GM18861 (cell line): ENCODE measurements around the gene CLIC4.

Experiments used
- ATAC-seq: cut with Tn5 transposase; IDR thresholded peaks from one replicate; pipeline ENCODE4 v1.9.1; 2021; ENCODE audit not compliant: unreplicated experiment

The CLIC4 gene

DNA sequence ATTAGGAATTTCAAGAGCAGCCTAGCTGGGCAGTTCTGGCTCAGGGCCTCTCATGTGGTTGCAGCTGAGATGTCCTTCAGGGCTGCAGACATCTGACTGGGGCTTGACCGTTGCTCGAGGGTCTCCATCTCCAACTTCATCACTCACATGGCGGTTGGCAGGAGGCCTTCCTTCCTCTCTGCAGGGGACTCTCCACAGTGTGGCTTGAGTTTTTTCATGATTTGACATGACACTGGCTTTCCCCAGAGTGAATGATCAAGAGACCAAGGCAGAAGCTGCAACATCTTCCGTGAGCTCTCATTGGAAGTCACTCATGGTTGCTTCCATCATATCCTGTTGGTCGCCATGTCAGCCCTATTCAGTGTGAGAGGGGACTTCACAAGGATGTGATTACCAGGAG lies 110.2 kb downstream of the CLIC4 start:
- ATAC-seq: no peak

GRCh38 chr1:24856787-24857506 lies 111.7 kb downstream of the CLIC4 start:
- no peak for ATAC-seq

- no peak for ATAC-seq
Observed at GRCh38 chr1:24857507-24858133, 112.4 kb downstream of the CLIC4 start.

DNA sequence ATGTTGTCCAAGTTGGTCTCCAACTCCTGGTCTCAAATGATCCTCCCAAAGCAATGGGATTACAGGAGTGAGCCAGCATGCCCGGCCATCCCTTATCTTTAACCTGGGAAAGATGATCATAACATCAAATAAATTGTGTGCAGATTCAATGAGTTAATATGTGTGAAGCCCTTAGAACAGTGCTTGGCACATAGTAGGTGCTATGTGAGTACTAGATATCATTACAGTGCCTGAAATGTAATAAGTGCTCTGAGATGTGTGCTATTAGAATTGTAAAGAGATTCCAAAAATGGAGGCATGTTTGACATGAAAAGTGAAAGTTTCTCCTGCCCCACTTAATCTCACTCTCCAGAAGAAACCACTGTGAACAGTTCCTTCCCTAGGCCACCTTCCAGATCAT lies 113.0 kb downstream of the CLIC4 start:
- ATAC-seq: no peak

DNA sequence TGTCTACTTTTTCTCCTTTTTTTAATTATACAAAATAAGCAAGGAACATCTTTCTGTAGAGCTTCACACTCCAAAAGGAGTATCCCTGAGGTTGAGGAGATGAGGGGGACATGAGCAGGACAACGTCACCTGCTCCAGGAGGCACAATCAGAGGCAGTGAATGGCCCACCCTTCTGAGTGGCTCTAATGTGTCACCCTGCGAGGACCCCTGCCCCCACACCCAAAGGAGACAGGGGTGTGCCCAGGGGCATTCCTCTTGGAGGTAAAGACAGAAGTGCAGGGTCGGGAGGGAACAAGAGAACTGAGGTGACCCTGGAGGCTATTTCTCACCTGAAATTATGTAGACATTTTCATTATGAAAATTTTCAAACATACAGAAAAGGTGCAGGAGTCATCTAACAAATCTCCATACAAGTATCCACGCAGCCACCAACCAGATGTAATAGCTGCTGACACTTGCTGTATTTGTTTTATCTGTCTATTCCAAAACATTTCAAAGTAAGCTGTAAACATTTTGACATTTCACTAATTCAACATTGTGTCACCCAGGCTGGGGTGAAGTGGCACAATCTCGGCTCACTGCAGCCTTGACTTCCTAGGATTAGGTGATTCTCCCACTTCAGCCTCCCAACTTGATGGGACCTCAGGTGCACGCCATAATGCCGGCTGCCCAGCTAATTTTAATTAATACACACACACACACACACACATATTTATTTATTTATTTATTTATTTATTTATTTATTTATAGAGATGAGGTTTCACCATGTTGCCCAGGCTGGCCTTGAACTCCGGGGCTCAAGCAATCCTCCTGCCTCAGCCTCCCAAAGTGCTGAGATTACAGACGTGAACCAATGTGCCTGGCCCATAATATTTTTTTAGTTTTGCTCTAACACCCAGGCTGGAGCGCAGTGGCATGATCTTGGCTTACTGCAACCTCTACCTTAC lies 114.1 kb downstream of the CLIC4 start:
- ATAC-seq: no peak

DNA sequence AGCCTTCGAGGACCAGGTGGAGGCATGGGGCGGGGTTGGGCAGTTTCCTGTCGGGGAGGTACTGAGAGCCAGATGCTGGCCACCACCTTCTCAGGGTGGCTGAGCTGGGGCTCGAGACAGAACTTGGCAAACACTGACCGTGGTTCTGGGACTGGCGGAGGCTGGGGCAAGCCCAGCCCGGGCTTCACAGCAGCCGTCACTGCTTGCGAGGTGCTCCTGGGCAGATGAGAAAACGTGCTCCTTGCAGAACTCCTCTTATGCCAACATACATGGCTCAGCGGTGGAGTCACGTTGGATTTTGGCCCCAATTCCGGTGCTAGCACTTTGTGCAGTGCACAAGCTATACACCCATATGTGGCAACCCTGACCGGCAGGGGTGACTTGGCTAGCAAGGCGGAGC lies 115.6 kb downstream of the CLIC4 start:
- no peak for ATAC-seq

- ATAC-seq: no peak
Observed at GRCh38 chr1:24861821-24862727, 116.8 kb downstream of the CLIC4 start.

DNA sequence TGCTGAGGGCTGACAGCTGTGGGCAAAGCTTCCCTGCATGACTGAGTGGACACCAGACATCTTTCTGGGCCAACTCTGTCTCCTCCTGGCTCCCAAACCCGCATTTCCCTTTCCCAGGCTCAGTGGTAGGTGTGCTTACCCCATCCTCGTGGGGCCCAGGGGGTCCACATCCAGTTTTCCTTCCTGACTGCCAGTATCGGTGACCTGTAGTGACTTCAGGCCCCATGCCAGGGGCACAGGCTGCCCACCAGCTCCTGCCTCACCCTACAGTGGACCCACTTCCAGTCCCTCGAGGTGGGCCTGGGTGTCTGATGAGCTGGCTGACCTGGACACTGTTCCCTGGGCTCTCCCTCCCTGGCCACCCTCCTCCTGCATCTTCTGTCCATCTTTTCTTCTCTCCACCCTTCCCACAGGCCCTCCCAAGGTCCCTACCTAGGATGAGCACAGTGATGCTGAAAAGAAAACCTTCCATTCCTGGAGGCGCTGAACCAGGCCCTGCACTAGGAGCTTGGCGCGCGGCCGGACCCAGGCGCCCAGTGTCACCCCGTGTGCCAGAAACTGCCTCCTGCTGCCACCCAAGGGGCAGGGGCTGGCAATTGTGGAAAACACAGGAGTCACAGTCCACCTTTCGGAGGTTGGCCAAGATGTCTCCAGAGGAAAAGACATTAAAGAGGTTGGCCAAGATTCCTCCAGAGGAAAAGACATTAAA lies 117.7 kb downstream of the CLIC4 start:
- no peak for ATAC-seq

- no peak for ATAC-seq
Observed at GRCh38 chr1:24864370-24864777, 119.1 kb downstream of the CLIC4 start.

DNA sequence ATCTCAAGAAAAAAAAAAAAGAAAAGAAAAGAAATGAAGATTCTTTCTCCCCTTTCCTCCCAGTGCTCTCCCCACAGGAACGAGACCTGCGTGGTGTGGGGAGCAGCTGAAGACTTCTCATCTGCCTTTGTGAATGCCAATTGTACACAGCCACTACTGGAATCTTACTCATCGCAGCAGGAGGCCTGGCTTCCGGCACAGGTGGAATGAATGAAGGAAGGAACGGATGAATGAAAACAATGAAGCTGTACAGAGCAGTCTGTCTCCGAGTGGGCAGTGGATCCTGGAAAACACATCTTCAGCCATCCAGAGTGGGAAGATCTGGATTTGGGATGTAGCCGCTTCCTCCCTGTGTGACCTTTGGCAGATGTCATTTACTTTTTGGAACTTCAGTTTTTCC lies 119.9 kb downstream of the CLIC4 start:
- no peak for ATAC-seq

DNA sequence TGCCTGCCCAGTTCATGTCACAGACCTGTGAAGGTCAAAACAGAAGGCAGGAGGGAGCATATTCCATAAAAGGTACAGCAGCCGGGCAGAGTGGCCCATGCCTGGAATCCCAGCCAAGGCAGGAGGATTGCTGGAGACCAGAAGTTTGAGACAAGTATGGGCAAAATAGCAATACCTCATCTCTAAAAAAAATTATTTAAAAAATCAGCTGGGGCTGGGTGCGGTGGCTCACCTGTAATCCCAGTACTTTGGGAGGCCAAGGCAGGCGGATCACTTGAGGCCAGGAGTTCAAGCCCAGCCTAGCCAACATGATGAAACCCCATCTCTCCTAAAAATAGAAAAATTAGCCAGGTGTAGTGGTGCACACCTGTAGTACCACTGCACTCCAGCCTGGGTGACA lies 120.3 kb downstream of the CLIC4 start:
- ATAC-seq: no peak

DNA sequence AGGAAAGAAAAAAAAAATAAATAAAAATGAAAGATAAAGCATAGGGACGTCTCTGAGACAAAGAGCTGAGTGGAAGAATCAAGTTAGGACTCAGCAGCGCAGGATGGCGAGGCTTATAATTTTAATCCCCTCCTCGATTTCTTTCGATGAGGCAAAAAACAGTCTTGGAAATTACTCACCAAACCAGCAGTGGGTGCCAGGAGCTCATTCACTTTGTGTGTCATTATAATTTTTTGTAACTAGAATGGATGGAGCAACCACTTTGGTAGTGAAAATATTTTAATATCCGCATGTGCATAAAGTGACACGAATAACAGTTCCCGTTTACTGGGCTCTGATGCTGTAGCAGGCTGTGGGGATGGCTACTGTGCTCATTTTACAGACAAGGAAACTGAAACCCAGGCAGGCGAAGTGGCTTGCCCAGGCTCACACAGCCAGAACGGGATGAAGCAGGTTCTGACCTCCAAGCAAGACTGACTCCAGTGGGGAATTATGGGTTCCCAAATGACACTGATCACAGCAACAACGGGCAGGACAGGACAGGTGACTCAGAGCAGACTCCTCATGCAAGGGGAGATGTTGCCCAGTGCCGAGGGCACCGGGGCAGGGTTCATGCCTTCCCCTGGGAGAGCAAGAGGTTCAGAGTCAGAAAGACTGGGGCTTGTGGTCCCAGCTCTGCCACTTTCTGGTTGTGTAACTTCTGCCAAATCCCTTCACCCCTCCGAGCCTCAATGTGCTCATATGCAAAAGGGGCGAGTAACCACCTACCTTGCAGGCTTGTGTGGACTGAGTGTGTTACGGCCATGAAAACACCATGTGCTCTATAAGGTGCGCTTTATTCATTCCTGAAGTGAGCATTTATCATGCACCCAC lies 121.2 kb downstream of the CLIC4 start:
- no peak for ATAC-seq

- no peak for ATAC-seq
Observed at GRCh38 chr1:24867084-24867870, 122.0 kb downstream of the CLIC4 start.

DNA sequence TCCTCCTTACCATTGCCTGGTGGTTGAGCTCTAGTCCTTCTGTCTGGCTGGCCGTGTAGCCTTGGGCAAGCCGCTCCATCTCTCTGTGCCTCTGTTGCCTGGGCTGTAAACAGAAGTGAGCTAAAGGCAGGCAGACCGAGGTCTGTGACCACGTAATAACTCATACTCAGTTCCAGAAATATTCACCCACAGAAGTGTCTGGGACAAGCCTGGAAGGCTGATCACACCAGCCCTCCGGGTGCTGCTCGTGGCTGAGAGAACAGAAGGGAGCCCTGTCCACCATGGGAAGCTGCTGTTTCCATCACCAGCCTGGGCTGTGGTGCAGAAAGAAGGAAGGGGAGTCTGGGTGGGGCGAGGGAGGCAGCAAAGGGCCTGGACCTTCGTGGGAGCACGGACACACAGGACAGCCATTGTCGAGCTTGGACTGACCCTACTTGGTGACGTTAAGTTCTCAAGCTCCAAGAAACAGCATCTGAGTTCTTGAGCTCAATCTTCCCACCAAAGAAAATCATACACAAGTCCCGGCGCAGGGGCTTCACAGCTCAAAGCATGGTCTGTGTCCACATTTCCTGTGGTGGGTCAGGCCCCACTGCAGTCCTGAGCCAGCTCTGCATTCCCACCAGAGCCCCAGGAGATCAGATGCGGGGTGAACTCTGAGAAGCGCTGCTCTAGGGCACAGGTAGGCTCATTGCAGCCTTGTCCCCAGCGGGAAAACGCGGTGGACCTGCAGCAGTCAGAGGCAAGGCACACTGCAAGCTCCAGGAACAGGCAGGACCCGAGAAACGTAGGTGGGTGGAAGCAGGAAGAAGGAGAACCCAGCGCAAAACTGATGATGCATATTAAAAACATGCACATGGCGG lies 123.0 kb downstream of the CLIC4 start:
- no peak for ATAC-seq

GRCh38 chr1:24870551-24871195 lies 125.4 kb downstream of the CLIC4 start:
- no peak for ATAC-seq

DNA sequence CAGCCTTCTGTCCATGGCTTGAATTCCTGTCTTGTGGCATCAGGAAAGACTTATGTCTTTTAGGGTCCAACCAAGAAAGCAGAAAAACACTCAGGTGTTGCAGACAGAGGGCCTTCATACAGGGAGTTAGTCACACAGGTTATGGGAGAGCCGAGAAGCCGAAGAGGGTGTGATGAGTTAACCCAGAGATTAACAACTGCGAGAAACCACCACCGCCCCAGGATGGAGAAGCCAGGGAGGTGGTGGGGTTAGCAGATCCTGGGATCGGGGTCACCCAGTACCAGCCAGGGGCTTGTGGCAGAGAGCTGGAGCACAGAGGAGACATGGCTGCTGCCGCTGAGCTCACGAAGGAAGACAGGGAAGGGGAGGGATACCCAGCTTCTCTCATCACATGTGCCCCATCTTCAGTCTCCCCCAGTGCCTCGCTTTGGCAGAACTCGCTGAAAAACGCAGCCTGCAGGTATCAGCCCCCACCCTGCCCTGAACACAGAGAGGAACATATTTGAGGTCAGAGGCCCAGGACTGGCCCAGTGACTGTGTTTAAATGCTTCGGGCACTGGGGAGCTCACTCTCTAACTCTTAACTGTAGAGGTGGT lies 126.2 kb downstream of the CLIC4 start:
- ATAC-seq: no peak
